Measurements from ENCODE around the gene ITPK1.

Gene ITPK1

DNA sequence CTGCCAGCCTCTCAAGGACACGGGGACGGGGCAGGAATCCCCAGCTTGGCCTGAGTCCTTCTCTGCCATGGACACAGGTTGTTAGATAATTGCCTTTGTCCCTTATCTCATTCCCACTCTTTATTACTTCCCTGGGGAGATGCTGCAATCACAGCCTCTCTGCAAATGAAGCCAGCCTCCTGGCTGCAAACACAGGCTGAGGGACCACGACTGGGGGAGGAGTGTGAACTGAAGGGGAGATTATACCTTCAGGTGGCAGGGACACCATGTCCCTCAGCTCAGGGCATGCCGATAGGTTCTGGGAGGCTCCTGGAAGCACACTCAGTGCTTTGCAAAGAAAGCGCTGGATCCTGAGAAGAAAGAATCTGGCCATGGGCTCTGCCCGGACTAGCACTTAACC lies 208.9 kb downstream of the ITPK1 start:
- no peak for DNase-seq

GRCh38 chr14:92906420-92906819 lies 209.3 kb downstream of the ITPK1 start:
- no peak for DNase-seq

DNA sequence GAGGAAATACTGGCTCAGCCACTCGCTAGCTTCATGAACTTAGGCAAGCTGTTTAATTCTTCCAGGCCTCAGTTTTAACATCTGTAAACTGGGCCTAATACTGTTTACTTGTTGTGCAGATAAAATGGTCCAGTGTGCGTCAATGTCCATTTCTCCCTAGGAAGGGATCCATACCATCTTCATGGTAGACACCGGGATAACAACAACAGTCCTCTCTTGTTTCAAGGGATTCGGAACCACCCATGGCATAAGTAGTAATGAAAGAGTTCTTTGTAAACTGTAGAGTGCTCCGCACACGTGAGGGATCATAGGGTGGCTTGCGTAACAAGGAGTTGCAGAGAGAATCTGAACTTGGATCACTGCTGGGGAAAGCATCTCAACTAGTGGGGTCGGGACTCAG lies 210.1 kb downstream of the ITPK1 start:
- DNase-seq: no peak

DNA sequence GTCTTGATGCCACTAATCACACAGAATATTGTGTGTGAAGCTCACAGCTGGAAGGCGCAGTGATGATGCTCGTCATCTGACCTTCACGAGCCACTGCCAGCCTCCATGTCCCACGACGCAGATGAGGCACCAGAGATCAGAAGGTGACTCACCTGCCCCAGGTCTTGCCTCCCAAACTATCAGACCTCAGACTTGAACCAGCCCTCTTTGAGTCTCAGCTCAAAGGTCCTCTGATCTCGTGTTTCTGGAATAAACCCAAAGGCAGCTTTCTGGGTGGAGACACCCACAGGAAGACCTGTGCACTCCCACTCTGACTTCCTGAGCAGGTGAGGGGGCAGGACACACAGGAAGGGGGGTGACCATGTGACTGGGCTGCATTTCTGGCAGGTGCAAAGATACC lies 212.4 kb downstream of the ITPK1 start:
- no peak for DNase-seq

DNA sequence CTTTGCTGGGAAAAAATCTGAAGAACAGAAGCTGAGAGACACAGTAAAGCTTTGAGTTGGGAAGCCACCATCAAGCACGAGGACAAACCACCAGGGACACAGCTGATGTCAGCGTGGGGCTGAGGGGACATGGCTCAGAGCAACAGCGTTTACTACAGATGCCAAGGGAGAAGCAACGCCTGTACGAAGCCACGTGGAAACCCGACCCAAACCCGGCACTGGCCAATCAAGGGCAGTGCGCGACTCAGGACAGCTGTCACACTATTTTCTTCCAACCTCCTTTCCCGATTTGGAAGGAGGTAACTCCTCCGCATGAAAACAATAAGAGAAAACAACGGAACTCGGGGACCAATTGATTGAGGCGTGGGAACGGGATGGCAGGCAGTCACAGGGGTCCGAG lies 213.0 kb downstream of the ITPK1 start:
- DNase-seq: no peak

DNA sequence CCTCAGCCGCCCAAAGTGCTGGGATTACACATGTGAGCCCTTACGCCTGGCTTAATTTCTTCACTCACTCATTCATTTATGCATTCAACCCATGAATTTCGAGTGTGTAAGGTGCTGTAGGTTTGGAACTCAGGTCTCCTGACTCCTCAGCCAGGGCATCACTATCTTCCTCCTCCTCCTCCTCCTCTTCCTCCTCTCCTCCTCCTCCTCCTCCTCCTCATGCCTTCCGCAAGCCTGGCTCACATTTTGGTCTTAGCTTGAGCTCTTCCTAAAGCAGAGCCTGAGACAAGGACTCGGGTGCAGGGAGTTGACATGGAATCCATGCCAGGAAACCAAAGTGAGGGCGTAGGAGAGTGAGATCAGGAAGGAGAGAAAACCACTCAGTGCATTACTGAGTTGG lies 213.5 kb downstream of the ITPK1 start:
- DNase-seq: no peak

GRCh38 chr14:92900660-92901059 lies 215.1 kb downstream of the ITPK1 start:
- DNase-seq: no peak

- DNase-seq: no peak
Observed at GRCh38 chr14:92898566-92899131, 217.1 kb downstream of the ITPK1 start.

DNA sequence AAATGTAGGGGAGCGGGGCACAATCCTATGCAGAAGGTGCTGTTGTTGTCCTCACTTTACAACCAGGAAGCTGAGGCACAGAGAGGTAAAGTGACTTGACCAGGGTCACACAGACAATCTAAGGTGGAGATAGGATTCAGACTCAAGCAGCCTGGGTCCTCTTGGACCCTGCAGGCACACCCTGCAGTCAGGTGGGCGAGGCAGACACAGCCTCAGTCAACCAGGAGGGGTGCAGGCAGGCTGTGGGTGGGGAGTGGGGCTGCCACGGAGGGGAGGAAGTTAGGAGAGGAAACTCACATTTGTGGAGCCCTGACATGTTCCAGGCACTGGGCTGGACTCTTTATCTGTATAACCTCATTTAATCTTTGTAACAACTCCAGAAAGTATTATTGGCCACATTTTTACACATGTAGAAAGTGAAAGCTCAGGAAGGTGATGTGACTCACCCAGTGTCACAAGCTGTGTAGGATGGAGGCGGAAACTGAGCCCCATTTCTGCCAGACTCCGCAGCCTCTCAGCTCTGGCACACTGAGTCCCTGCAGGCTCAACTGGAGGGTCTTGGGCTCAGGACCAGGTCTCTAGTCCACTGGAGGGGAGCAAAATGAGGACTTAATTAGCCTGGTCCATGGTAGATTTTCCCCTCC lies 217.7 kb downstream of the ITPK1 start:
- DNase-seq: no peak

GRCh38 chr14:92895352-92895878 lies 220.3 kb downstream of the ITPK1 start:
- DNase-seq: no peak

- no peak for DNase-seq
Observed at GRCh38 chr14:92892589-92892988, 223.1 kb downstream of the ITPK1 start.

- DNase-seq: no peak
Observed at GRCh38 chr14:92890830-92891588, 224.7 kb downstream of the ITPK1 start.

- DNase-seq: no peak
Observed at GRCh38 chr14:92888896-92889295, 226.8 kb downstream of the ITPK1 start.

DNA sequence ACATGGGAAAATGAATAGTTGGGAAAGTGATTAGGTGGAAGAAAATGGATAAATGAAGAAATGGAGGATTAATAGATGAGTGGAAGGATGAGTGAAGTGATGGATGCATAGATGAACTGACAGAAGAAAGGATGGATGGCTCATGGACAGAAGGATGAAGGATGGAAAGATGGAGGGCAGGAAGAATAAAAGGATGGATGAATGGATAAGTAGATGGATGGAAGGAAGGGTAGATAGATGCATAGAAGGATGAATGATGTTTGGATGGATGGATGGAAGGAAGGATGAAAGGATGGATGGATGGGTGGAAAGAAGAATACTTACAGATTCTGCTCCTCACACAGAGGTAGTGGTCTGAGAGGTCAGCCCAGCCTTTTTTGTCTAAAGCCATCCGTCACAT lies 228.6 kb downstream of the ITPK1 start:
- DNase-seq: no peak

Measured in hippocampal formation (tissue), 2 donors.